ENCODE results near the gene MAPK7. TPM values are rescaled to one million over a fixed set of nuclear protein-coding genes. Genes with fewer than 3 reads are reported as not detected.

Gene MAPK7
- total RNA-seq, 1 donor from 2014 or later = 7.7 TPM

DNA sequence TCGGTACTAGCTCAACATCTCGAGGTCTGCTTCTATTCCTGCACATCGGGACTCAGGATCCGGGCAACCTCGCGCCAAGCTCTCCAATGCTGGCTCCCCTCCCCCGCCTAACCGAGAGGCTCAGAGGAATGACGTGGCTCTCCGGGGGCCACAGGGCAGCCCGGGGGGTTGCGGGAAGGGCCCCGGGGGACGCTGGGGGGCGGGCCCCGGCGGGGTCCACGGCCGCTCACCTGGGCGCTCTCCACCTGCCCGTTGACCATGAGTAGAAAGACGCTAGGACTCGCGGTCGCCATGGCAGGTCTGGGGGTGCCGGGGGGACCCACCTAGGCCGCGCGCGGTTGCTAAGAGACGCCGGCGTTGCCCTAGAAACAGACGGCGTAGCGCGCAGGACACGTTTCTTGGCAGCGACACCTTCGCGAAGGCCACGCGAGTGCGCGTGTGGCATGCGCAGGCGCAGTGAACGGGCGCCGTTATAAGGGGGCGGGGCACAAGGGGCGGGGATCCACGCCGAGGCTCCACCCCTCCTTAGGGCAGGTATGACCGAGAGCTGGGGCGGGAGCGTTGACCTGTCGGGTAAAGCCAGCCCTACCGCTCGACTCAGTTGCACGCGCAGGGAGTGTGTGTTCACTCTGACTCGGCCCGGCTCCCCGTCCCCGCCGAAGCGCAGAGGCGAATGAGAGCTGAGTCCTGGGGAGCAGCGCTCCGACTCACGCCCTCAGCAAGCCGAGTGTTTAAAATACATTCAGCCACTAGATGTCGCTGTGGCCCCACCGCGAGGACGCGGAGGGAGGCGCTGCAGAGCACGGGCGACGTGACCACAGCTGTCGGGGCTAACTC, 15.8 kb upstream of the MAPK7 start, which contains the start of gene B9D1:
TSS of gene B9D1 (minus strand) at position 447 of the 837 bp plus-strand sequence. CDS start at position 293, 154 bp downstream.
- peak; percentile 95 for ATAC-seq

DNA sequence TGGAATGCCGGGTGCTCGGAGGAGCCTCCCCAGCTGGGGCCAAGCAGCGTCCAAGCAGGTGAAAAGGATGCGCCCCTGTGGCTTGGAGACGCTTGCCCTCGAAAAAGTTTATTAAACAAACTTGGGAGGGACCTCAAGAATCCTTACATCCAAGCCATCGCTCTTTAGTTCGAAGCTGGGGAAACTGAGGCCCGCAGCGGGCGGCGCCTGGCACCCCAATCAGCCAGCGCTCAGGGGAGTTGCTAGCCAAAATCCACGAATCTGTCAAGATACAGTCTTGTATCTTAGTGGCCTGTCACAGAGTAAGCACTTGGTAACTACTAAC, 15.2 kb upstream of the MAPK7 start:
- DNase-seq (ENCODE audit: low spot score) = no peak
- no peak for ATAC-seq

More for the DNA sequence above, 15.8 kb upstream of the MAPK7 start, which contains the start of gene B9D1:
- DNase-seq (ENCODE audit: low spot score) = peak; percentile 97

GRCh38 chr17:19363460-19364035, 14.8 kb upstream of the MAPK7 start:
- no peak for DNase-seq (ENCODE audit: low spot score)

GRCh38 chr17:19364699-19365498, 13.4 kb upstream of the MAPK7 start:
- ATAC-seq (no peak), DNase-seq (ENCODE audit: low spot score) (no peak)

More at GRCh38 chr17:19363460-19364035, 14.8 kb upstream of the MAPK7 start:
- no peak for ATAC-seq

GRCh38 chr17:19365499-19365817, 12.8 kb upstream of the MAPK7 start:
- ATAC-seq = no peak
- DNase-seq (ENCODE audit: low spot score) = no peak

- ATAC-seq (no peak), DNase-seq (ENCODE audit: low spot score) (no peak)
Measured at GRCh38 chr17:19365833-19366636, 12.3 kb upstream of the MAPK7 start.

DNA sequence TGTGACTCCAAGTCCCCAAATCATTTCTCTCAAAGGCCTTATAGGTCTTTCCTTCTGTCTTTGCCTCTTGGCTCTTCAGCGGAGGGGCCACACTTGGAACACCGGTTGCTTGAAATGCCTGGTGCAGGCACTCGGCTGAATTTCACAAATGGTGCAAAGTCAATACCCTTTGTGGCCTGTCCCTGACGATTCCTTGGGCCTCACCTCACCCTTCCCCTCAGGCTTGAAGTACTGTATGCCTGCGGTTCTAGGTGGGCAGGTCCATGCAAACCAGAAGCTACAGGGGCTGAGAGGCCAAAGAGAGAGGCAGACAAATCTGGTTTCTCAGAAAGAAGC, 11.7 kb upstream of the MAPK7 start:
- ATAC-seq (no peak), DNase-seq (ENCODE audit: low spot score) (no peak)

DNA sequence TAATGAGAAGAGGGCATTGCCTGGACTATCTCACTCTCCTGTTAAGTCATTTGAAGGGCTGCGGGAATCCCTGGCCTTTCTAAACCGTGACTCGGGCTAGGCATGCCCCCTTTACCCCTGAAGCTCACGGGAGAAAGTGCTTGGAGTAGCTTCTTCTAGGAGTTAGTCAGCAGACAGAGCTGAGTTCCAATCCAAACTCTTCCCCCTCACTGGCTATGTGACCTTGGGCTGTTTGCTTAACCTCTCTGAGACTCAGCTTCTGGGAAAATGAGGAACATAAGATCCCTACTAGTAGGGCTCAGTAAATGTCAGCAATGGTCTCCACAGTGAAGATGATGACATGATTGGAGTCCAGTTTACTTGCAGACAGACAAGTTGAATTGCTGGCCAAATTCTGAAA, 10.1 kb upstream of the MAPK7 start:
- ATAC-seq (no peak), DNase-seq (ENCODE audit: low spot score) (no peak)

DNA sequence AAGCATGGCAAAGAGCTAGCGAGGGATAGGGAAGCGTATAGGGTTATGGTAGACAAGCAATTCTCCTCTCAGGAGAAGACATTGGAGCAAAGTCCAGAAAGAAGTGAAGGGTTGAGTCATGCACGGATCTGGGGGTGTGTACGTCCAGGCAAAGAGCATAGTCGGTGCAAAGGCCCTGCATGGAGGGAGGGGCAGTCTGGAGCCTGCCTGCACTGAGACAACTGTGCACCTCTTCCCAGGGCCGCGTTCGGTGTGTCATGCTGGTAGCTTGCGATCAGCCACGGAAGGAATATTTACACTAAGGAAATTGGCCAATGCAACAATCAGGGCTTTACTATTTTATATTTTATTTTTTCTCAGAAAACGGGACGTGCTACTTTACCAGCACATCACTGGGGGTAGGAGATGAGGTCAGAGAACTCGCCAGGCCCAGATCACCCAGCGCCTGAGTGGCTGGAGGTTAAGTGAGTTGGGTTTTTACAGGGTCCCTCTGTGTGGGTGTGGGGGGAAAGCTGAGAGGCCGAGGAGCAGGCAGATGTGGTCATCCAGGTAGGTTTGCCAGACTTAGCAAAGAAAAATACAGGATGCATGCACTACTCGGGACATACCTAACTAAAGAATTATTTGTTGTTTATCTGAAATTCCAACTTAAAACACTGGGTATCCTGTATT, 9.1 kb upstream of the MAPK7 start:
- ATAC-seq (no peak), DNase-seq (ENCODE audit: low spot score) (no peak)

DNA sequence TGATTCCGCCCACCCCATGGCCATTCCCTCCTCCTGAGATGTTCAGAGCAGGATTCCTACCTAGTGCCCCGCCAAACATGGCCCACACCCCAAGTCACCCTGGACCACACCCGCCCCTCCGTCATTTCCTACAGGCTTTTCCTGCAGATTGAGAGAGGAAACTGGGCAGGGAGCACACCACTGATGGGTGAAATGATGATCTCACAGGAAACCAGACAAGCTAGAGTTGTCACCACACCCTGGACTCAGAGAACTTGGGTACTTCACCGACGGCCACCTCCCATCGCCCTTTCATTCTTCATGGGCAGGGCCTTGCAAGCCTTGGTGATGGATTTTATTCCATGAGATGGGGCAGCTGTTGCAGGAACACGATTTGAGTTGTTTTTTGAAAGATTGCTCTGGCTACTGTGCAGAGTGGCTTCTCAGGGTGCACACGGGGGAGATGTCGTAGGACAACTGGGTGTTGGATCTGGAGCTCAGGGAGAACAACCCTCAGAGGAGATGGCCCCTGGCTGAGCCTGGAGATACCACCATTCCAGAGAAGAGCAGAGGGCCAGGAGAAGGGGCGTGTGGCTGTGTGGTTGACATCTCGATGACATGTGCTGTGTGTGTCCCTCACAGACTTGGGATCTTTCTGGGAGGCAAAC, 8.3 kb upstream of the MAPK7 start:
- ATAC-seq = peak; percentile 14

DNA sequence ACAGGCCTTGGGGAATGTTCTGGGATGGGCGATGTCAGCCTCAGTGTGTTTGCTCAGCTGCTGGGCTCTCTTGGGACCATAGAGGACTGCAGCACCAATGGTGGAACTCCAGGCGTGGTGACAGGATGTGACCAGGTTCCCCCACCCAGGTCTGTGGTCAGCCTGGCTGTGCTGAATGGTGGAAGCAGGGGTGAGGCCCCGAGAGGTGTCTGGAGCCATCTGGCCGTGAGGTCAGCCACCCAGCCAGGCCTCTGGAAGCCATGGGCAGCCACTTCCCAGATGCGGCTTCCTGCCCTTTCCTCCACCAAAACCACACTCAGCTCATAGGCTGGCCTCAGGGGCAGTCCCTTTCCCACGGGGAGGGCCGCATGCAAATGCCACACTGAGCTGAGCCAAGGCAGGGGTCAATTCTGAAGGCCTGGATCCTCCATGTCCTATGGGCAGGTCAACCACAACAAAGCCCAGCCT, 7.8 kb upstream of the MAPK7 start:
- no peak for DNase-seq (ENCODE audit: low spot score)

More for the DNA sequence above, 8.3 kb upstream of the MAPK7 start:
- DNase-seq (ENCODE audit: low spot score) = no peak

DNA sequence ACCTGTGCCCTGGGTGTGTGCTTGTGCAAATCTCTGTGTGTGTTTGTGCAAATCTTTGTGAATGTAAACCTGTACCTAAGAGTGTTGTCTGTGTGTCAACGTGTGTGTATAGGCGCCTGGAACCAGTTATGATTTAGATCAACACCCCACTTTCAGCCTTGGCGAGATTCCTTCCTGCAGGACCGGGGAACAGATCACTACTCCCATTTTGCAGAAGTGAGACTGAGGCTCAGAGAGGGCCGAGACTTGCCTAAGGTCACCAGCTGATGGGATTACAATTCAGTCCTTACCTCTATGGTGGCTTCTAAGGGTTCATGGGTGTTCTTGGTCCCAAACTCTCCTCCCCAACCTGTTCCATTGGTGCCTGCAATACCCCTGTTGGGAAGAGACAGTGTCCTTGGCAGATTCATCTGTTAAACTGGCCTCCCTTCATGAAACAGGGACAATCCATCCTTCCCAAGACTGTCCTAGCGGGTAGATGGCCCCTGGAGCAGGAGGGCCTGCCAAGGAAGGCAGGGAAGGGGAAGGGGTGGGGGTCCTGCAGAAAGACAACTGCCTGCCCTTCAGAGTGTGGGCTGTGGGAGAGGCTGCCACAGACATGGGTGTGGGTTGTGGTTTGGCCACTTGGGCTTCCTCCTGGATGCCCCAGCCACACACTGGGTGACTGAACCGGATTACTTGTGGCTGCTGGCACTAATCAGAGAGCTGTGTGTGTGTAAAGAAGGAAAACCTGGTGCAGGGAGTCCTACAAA, 6.9 kb upstream of the MAPK7 start:
- ATAC-seq (no peak), DNase-seq (ENCODE audit: low spot score) (peak; percentile 16)

More for the DNA sequence above, 7.8 kb upstream of the MAPK7 start:
- ATAC-seq = peak; percentile 41

DNA sequence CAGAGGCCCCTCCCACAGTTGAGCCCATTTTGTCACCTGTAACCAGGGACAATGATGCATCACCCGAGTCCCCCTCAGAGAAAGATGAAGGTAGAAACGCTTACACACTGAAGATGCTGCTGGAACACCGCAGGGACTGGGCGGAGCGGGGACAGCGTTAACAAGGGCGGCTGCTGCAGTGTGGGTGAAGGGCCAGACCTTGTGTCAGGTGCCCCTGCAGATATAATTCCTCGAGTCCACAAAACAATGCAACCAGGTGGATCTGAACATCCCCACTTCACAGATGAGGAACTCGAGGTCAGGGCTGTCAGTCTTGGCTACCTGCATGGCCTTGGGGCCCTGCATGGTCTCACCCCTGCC, 6.3 kb upstream of the MAPK7 start:
- DNase-seq (ENCODE audit: low spot score) = no peak
- ATAC-seq = no peak

DNA sequence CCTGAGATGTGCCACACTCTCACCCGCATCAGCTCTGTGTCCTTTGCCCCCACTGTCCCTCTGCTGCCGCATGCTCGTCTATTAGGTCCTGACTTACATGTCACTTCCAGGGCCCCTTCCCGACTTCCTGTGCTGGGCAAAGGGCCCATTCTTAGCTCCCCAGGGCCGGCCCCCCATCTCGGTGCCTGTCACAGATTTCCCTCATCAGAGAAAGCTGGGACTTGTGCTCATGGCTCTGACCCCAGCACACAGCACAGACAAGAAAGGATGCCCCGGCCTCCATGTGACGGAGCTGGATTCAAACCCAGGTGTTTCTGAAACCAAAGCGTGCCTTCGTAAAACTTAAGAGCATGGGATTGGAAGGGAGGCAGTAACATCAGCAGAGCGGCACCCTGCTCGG, 5.9 kb upstream of the MAPK7 start:
- ATAC-seq (no peak), DNase-seq (ENCODE audit: low spot score) (no peak)

DNA sequence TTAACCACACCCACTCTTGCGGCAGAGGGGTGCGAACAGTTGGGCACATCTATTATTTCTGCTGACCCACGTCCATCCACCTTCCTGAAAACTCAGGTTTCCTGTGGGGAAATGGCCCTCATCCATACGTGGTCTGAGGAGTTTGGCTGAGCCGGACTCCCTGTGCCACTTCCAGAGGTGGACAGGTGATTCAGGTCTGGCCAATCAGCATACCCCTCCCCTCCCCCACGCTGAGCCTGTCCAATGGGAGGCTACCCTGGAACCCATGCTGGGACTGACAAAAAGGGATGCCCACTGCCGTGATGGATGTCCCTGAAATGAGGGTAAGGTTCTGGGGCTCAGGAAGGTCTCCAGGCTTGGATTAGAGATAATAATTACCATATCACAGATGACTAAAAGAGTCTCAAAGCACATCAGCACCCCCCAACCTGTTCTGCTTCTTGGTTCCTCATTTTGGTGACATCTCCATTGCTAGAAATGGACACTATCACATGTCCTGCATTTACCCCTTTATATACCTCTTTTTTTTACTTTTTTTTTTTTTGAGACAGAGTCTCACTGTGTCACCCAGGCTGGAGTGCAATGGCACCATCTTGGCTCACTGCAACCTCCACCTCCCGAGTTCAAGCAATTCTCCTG, 5.3 kb upstream of the MAPK7 start:
- no peak for ATAC-seq
- DNase-seq (ENCODE audit: low spot score) = no peak

- no peak for DNase-seq (ENCODE audit: low spot score)
- no peak for ATAC-seq
Measured at GRCh38 chr17:19374136-19374535, 4.2 kb upstream of the MAPK7 start.

DNA sequence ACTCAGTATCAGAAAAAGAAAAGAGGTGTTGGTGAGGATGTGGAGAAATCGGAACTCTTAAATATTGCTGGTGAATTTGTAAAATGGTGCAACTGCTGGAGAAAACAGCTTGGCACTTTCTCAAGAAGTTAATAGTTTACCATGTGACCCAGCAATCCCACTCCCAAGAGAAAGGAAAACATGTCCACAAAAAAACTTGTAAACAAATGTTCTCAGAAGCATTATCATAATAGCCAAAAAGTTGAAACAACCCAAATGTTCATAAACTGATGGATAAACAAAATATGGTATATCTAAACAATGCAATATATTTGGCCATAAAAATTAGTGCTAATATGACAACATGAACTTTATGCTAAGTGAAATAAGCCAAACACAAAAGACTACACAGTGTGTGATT, 2.6 kb upstream of the MAPK7 start:
- DNase-seq (ENCODE audit: low spot score) = no peak
- ATAC-seq = no peak

DNA sequence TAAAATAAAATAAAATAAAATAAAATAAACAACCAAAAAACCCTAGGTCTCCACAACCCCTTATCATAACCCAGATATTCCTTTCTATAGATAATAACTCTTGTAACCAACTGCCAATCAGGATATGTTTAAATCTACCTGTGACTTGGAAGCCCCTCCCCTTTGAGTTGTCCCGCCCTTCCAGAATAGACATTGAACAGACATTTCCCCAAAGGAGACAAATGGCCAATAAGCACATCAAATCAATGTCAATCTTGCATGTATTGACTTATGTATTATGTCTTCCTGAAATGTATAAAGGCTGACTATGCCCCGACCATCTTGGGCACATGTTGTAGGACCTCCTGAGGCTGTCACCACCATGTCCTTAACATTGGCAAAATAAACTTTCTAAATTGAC, 1.5 kb upstream of the MAPK7 start:
- no peak for ATAC-seq

More for the DNA sequence above, 1.5 kb upstream of the MAPK7 start:
- no peak for DNase-seq (ENCODE audit: low spot score)

Measured in left lobe of liver (tissue), 2 donors.